Neuronal stem cell (in vitro differentiated cells): ENCODE data around the gene EPS8L2.

Experiments used
- DNase-seq: peaks from one replicate; pipeline ENCODE4 v3.0.0-alpha.2; 2013; ENCODE audit warnings: low spot score
- H2AFZ ChIP-seq: one replicate; pipeline ENCODE4 v1.6.1; 2013; ENCODE audit warnings: mild to moderate bottlenecking, low read length, inconsistent platforms
- H2AK5ac ChIP-seq: 2 replicates; pipeline ENCODE4 v1.6.1; 2013; ENCODE audit warnings: low read depth, mild to moderate bottlenecking, inconsistent platforms, low read length, moderate library complexity, mixed read lengths
- H2BK120ac ChIP-seq: 2 replicates; pipeline ENCODE4 v1.6.1; 2013; ENCODE audit warnings: low read depth, mild to moderate bottlenecking, inconsistent platforms, low read length, moderate library complexity, mixed read lengths
- H2BK12ac ChIP-seq: one replicate; pipeline ENCODE4 v1.6.1; 2013; ENCODE audit warnings: low read length, inconsistent platforms
- H2BK15ac ChIP-seq: 2 replicates; pipeline ENCODE4 v1.6.1; 2013; ENCODE audit warnings: mild to moderate bottlenecking, low read length, inconsistent platforms, mixed read lengths
- H2BK5ac ChIP-seq: one replicate; pipeline ENCODE4 v1.6.1; 2013; ENCODE audit warnings: inconsistent platforms, mild to moderate bottlenecking, low read length, moderate library complexity
- H3K14ac ChIP-seq: one replicate; pipeline ENCODE4 v1.6.1; 2013; ENCODE audit warnings: low read length, inconsistent platforms
- H3K18ac ChIP-seq: 2 replicates; pipeline ENCODE4 v1.6.1; 2013; ENCODE audit warnings: low read length, inconsistent platforms
- H3K23ac ChIP-seq: 2 replicates; pipeline ENCODE4 v1.6.1; 2013; ENCODE audit warnings: low read depth, mild to moderate bottlenecking, mixed read lengths, low read length, inconsistent platforms; ENCODE audit not compliant: poor library complexity
- H3K27ac ChIP-seq: replicated peaks from 3 replicates; pipeline ENCODE4 v1.5.1; 2013; ENCODE audit warnings: low read length, inconsistent platforms
- H3K27me3 ChIP-seq, 3 experiments: 2 replicates each; pipeline ENCODE4 v1.6.1; 2013; ENCODE audit warnings: low read length in 3 of 3, mild to moderate bottlenecking in 2 of 3, inconsistent platforms in 1 of 3, low read depth in 1 of 3, mixed read lengths in 1 of 3, moderate library complexity in 1 of 3; ENCODE audit not compliant: control insufficient read depth in 3 of 3, insufficient read depth in 3 of 3
- H3K36me3 ChIP-seq, 2 donors: replicated peaks in 1 of 2; 2 replicates each; pipeline ENCODE4 v1.6.1; 2013; ENCODE audit warnings: low read length in 2 of 2; ENCODE audit not compliant: control insufficient read depth in 2 of 2, insufficient read depth in 2 of 2
- H3K4ac ChIP-seq: 2 replicates; pipeline ENCODE4 v1.6.1; 2013; ENCODE audit warnings: inconsistent platforms, mild to moderate bottlenecking, low read length, moderate library complexity
- H3K4me1 ChIP-seq, 2 donors: 1 replicate in 1 of 2; 2 replicates in 1 of 2; pipeline ENCODE4 v1.6.1; 2013; ENCODE audit warnings: low read length in 2 of 2, low read depth in 1 of 2; ENCODE audit not compliant: control insufficient read depth in 2 of 2, insufficient read depth in 1 of 2
- H3K4me2 ChIP-seq: one replicate; pipeline ENCODE4 v1.6.1; 2013; ENCODE audit warnings: mild to moderate bottlenecking, low read length, inconsistent platforms; ENCODE audit not compliant: insufficient read depth, poor library complexity, severe bottlenecking
- H3K4me3 ChIP-seq, 2 donors: 2 replicates each; pipeline ENCODE4 v1.5.1; 2013; ENCODE audit warnings: low read length in 2 of 2, mild to moderate bottlenecking in 2 of 2, inconsistent platforms in 1 of 2, moderate library complexity in 1 of 2
- H3K79me1 ChIP-seq: one replicate; pipeline ENCODE4 v1.6.1; 2013; ENCODE audit warnings: low read depth, mild to moderate bottlenecking, inconsistent platforms, low read length, moderate library complexity
- H3K9ac ChIP-seq: one replicate; pipeline ENCODE4 v1.6.1; 2013; ENCODE audit warnings: mild to moderate bottlenecking, low read depth, low read length, inconsistent platforms; ENCODE audit not compliant: poor library complexity
- H3K9me3 ChIP-seq, 2 donors: replicated peaks in 1 of 2; 2 replicates each; pipeline versions ENCODE3 to v1.6.1; 2013; ENCODE audit warnings: low read length in 2 of 2, mild to moderate bottlenecking in 2 of 2, inconsistent platforms in 1 of 2, low read depth in 1 of 2, mixed read lengths in 1 of 2, moderate library complexity in 1 of 2; ENCODE audit not compliant: control insufficient read depth in 2 of 2, insufficient read depth in 1 of 2
- H4K8ac ChIP-seq: one replicate; pipeline ENCODE4 v1.6.1; 2013; ENCODE audit warnings: low read depth, mild to moderate bottlenecking, inconsistent platforms, low read length, moderate library complexity
- H4K91ac ChIP-seq: one replicate; pipeline ENCODE4 v1.6.1; 2013; ENCODE audit warnings: low read length, low read depth, mild to moderate bottlenecking, inconsistent platforms; ENCODE audit not compliant: poor library complexity
- WGBS, 2 donors: extraction: QIAGEN DNeasy Blood & Tissue Kit; methylation state at CpG; one replicate each; pipeline ENCODE4 v1.1.7; 2013; ENCODE audit warnings: missing lambda C conversion rate in 2 of 2, mixed read lengths in 1 of 2; ENCODE audit not compliant: insufficient read length in 2 of 2, insufficient replicate concordance in 1 of 2; ENCODE audit errors: extremely low coverage in 2 of 2; 5-methylcytosine and 5-hydroxymethylcytosine counted together

EPS8L2 gene

DNA sequence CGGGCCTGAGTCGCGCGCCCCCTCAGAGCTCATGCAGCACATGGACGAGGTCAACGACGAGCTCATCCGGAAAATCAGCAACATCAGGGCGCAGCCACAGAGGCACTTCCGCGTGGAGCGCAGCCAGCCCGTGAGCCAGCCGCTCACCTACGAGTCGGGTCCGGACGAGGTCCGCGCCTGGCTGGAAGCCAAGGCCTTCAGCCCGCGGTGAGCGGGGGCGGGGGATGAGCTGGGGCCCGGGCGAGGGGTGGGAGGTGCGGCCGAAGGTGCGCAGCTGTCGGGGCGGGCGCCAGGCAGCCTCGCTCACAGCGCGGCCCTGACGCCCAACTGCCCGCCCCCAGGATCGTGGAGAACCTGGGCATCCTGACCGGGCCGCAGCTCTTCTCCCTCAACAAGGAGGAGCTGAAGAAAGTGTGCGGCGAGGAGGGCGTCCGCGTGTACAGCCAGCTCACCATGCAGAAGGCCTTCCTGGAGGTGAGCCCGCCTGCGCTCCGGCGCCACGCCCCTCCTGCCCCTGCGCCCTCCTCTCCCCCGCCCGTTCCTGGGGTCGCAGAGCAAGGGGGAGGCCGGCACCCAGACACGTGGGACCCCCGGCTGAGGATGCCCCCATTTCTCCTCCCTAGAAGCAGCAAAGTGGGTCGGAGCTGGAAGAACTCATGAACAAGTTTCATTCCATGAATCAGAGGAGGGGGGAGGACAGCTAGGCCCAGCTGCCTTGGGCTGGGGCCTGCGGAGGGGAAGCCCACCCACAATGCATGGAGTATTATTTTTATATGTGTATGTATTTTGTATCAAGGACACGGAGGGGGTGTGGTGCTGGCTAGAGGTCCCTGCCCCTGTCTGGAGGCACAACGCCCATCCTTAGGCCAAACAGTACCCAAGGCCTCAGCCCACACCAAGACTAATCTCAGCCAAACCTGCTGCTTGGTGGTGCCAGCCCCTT, 20.5 kb downstream of the EPS8L2 start:
- H3K27me3 ChIP-seq: peaks cover 3 to 59% (median 41%) of the 10 kb centered on the region in 3 experiments
- H3K4me3 ChIP-seq: peak overlapping the region in 1 of 2 donors; percentile 58
- H2BK15ac ChIP-seq: peak overlapping the region; percentile 49
- no peak overlapping the region for H4K91ac ChIP-seq
- no peak overlapping the region for H3K4ac ChIP-seq
- H3K14ac ChIP-seq: peak overlapping the region; percentile 63
- peak overlapping the region; percentile 80 for H2AK5ac ChIP-seq
- H4K8ac ChIP-seq: peak overlapping the region; percentile 43
- no peaks in the 10 kb centered on the region for H3K79me1 ChIP-seq
- no CpG with 5 or more reads among the region's 61 CpGs for WGBS, 2 donors
- peak overlapping the region; percentile 95 for H3K23ac ChIP-seq
- no peak overlapping the region for H3K27ac ChIP-seq
- H3K9me3 ChIP-seq: no peaks in the 10 kb centered on the region
- no peak for DNase-seq
- H2BK12ac ChIP-seq: peak overlapping the region; percentile 10
- H3K9ac ChIP-seq: peak overlapping the region; percentile 81
- peak overlapping the region; percentile 94 for H3K18ac ChIP-seq
- no peaks in the 10 kb centered on the region for H3K36me3 ChIP-seq
- peak overlapping the region; percentile 24 for H2BK5ac ChIP-seq
- H2BK120ac ChIP-seq: peak overlapping the region; percentile 81
- H2AFZ ChIP-seq: peak overlapping the region; percentile 84
- H3K4me2 ChIP-seq: peak overlapping the region; percentile 89
- peaks cover 10% of the 10 kb centered on the region in 2 donors for H3K4me1 ChIP-seq

DNA sequence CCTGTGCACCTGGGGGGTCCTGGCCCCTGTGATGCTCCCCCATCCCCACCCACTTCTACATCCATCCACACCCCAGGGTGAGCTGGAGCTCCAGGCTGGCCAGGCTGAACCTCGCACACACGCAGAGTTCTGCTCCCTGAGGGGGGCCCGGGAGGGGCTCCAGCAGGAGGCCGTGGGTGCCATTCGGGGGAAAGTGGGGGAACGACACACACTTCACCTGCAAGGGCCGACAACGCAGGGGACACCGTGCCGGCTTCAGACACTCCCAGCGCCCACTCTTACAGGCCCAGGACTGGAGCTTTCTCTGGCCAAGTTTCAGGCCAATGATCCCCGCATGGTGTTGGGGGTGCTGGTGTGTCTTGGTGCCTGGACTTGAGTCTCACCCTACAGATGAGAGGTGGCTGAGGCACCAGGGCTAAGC, 21.3 kb downstream of the EPS8L2 start:
- Histone ChIP-seq H3K4me3 (no peak overlapping the region), H3K23ac (peak overlapping the region; percentile 60), H3K4ac (no peak overlapping the region), H2AK5ac (peak overlapping the region; percentile 80), H3K4me2 (no peak overlapping the region), H3K4me1 (peaks cover 10% of the 10 kb centered on the region in 2 donors), H3K9me3 (no peaks in the 10 kb centered on the region), H3K27ac (no peak overlapping the region), H3K9ac (peak overlapping the region; percentile 68), H3K79me1 (no peaks in the 10 kb centered on the region), H2BK120ac (peak overlapping the region; percentile 81), H4K8ac (no peak overlapping the region), H3K27me3 (peaks cover 3 to 52% (median 41%) of the 10 kb centered on the region in 3 experiments), H4K91ac (no peak overlapping the region), H2BK15ac (no peak overlapping the region), H3K14ac (no peak overlapping the region), H2AFZ (no peak overlapping the region), H2BK12ac (no peak overlapping the region), H2BK5ac (no peak overlapping the region), H3K36me3 (no peaks in the 10 kb centered on the region), H3K18ac (peak overlapping the region; percentile 12)
- WGBS, 2 donors: no CpG with 5 or more reads among the region's 12 CpGs
- no peak for DNase-seq

- WGBS, 2 donors: no CpG with 5 or more reads among the region's 31 CpGs
- no peak overlapping the region for H4K91ac ChIP-seq
Measured at GRCh38 chr11:727859-728748, 22.1 kb downstream of the EPS8L2 start.

More at GRCh38 chr11:727859-728748, 22.1 kb downstream of the EPS8L2 start:
- Histone ChIP-seq H3K18ac (peak overlapping the region; percentile 82), H2BK15ac (peak overlapping the region; percentile 95), H2BK120ac (no peak overlapping the region), H3K4me3 (peak overlapping the region in 1 of 2 donors; percentile 32), H3K4ac (no peak overlapping the region), H2AFZ (peak overlapping the region; percentile 54), H3K27me3 (peaks cover 3 to 47% (median 41%) of the 10 kb centered on the region in 3 experiments), H3K27ac (no peak overlapping the region), H2BK12ac (no peak overlapping the region), H3K14ac (no peak overlapping the region), H3K9me3 (no peaks in the 10 kb centered on the region), H3K4me2 (no peak overlapping the region), H3K23ac (peak overlapping the region; percentile 89), H3K36me3 (no peaks in the 10 kb centered on the region), H3K79me1 (no peaks in the 10 kb centered on the region), H2BK5ac (no peak overlapping the region), H2AK5ac (peak overlapping the region; percentile 68), H3K4me1 (peaks cover 10% of the 10 kb centered on the region in 2 donors), H3K9ac (no peak overlapping the region), H4K8ac (peak overlapping the region; percentile 74)
- peak; percentile 71 for DNase-seq
